T47D (cell line): ENCODE measurements around the gene AHNAK.
A peak's percentile ranks its signal among the peaks of the same experiment; 100 is the strongest.
"Not testable (repeated sequence)": the region's sequence is repeated elsewhere in the genome, so short reads cannot be mapped to it uniquely, and the experiment has no call there.

Experiments used
- DNase-seq, 2 experiments: peaks; one replicate each; pipeline versions ENCODE4 v3.0.0 to v3.0.0-alpha.2; 2011 to 2012; ENCODE audit warnings: low read depth in 1 of 2, low spot score in 1 of 2
- JUND ChIP-seq: IDR thresholded peaks from 2 replicates; pipeline ENCODE4 v1.6.1; 2012; ENCODE audit warnings: low read depth
- in situ Hi-C: cut with HindIII; loops from 2 replicates; pipeline ENCODE4 v1.10.0; 2016; ENCODE audit warnings: low sequenced_read_pairs, low pct_unique_long_range_greater_than_20kb

The AHNAK gene

DNA sequence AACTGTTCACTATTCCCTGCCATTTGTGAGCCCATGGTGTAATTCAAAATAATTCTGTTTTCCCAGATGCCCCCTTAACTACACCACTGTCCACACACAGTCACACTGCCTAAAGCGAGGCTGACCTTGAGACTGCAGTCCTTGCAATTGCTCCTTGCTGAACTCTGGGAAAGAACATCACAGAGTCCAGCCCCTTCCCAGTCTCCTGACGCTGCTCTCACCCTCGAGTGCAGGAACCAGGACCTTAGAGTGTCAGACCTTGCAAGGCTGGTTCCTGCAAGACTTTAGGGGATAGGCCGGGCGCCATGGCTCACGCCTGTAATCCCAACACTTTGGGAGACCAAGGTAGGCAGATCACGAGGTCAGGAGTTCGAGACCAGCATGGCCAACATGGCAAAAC is 33.6 kb downstream of the AHNAK start:
- DNase-seq: no peak
- in situ Hi-C loops: no loop called here
- no peak for TF ChIP-seq JUND

DNA sequence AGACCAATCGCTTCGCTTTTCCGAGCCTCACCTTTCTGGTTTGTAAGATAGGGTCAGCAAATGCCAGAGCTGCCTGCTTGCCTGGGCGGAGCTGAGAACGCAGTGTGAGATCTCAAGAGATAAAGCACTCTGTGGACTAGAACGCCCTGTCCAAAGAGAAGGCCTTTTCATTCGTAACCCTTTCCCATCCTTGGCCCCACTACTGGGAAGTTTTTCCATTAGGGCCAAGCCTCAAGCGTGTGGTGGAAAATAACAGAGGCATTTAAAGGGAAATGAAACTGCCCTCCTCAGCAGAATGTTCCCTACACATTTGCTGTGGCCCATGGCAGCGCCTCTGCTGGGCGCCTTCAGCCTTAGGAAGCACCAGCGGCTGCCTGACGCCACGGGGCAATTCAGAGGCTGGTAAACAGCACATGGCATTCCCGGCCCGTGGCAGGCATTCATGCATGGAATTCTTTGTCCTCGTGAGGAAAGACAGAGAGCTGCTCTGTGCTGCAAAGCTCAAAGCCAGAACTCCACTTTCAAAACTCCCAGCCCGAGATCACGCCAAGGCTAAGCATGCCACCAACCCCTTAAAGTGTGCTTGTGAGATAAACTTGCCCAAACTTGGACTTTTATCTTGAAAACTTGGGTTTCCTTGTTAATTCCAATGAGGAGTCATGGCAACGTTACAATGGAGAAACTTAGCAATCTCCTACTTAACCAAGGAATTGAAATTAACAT is 38.1 kb downstream of the AHNAK start:
- TF ChIP-seq JUND: peak; percentile 88; the same call in 1 of the 2 replicates
- DNase-seq: peak; percentile 66 to 99
- in situ Hi-C loops: no loop called here

DNA sequence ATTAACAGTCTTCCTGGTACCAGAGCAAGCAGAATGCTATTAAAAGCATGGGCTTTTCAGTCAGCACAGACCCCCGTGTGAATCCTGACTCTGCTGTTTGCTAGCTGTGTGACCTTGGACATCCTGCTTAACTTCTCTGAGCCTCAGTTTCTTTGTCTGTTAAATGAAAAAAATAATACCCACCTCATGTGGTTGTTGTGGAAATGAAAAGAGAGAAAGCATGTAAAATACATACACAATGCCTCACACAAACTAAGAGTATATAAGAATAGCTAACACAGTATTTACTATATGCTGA is 39.5 kb downstream of the AHNAK start:
- no peak for TF ChIP-seq JUND
- DNase-seq: no peak
- in situ Hi-C loops: no loop called here

DNA sequence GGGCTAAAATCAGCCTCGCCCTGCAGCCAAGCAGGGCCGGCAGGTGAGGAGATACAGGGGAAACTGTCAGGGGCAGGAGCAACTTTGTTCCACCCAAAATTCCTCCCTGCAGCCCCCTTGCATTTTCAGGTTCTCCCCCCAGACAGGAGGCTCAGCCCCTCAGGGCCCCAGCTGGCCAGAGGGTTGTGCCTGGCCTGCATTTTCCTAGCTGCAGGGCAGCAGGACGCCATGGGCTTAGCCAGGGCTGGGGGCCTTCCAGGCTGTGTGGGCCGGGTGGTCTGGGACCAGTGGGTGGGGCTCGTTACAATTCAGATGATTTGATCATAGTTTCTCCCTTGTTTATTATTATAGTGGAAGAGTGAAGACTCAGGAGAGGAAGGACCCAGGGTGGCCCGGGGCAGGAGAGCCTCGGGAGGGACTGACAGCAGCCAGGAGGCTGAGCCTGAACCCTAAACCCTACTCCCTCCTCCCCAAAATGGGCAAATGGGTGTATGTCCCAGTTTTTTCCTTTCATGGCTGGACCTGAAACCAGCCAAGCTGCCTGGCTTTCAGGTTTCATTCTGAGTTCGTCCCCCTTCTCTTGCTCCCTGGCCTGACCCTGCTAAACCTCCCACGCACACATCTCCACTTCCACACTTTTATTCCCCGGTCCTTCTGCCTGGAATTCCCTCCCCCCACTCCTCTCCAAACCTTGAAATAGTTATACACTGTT is 40.0 kb downstream of the AHNAK start:
- TF ChIP-seq JUND: no peak
- in situ Hi-C loops: no loop called here
- DNase-seq: no peak

DNA sequence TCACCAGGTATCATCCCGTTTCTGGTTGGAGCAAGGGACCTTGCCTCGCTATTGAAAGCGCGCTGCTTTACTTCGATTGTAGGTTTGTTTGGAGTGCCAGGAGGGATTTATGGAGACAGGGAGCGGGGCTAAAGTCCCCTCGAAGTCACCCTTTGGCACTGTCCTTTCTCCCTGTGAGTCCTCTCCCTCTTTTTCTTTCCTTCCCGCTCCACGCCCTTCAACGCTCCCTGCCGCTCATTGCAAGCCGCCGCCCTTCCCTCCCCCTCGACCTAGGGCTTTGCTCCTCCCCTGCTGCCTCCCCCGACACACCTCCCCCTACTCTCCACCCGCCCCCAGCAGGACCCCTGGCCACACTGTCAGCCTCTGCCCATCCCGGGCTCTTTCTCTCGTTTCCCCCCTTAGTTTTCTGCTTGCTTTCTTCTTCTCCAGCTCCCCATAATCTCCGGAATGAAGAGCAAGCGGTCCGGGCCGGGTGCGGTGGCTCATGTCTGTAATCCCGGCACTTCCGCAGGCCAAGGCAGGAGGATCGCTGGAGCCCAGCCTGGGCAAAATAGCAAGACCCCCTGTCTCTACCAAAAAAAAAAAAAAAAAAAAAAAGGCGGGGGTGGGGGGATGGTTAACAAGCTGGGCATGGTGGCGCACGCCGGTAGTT is 41.0 kb downstream of the AHNAK start:
- peak in 1 of 2 experiments; percentile 33 for DNase-seq
- in situ Hi-C loops: no loop called here
- TF ChIP-seq JUND: no peak

DNA sequence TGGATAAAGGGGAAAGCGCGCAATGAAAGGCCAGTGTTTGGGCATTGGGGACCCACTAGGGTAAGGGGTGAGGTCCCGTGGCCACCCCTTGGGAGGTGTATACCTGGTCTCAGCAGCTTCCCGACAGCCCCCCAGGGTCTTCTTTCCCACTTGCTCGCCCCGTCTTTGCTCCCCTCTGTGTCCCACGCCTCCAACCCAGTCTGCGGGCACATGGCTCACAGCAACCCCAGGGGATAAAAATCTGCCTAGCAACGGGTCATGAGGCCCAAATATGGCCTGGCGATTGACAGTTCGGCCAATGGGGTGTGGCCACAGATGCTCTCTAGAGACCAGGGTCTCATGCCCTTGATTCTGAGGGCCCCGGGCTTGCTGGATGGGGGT is 41.6 kb downstream of the AHNAK start:
- in situ Hi-C loops: no loop called here
- peak in 1 of 2 experiments; percentile 60 for DNase-seq
- TF ChIP-seq JUND: no peak

DNA sequence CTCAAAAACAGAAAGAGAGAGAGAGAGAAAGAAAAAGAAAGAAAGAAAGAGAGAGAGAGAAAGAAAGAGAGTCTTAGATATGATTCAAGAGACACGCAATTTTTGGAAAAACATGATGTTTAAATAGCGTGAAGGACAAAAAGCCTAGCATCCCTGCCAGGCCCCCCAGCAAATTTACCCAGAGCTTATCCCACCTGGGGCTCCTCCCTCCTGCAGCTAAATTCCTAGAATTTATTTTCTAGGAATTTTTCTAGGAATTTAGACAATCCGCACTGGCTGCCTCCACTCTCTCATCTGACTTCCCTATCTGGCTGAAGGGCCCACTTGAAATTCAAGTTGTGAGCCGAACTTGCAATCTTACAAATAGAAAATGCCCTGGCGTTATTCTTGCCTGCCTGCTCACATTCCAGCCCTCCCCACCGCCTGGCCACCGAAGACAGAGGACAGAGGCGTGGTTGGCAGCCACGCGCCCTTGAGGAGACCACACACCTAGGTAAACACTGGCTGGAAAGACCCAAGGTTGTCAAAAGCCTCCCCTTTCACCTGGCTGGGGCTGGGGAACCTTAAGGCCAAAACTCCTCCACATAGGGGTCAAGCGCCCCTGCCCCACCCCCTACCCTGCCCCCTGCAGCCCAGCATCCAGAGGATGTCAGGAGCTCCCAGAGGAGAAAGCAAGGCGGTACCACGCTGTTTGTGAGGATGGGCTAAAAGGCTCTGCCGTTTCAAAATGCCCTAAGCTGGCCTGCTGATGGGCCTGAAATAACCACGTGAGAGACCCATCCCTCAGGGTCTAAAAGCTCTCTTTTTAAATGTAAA is 42.2 kb downstream of the AHNAK start:
- no peak for DNase-seq
- no peak for TF ChIP-seq JUND
- in situ Hi-C loops: no loop called here

DNA sequence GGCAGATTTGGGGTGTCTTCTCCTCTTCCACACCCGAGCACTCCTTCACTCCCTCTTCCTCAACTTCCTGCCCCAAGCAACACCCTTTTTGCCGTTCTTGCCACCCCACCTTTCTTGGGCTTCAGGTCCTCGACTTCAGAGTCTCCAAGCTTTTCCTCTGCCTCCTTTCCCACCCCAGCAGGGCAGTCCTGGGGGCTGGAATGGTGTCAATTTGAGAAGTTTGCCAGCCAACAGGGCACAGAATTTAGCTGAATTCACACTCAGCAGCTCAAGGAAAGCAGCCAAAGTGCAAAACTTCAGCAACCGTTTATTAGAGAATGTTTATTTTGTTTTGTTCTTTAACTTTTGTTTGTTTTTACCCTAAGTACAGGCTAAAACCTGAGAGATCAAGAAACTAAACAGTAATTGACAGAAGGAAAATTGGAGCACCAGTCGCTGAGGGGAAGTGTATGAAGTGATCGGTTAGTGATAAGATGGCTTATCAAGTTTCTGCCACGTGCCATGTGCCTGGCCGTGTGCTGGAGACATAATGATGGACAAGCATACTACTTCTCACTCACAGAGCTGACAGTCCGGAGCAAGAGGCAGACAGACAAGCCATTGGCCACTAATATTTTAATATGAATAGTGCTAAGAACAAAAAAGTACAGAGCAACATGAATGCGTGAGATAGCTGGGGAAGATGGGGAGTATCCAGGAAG is 44.4 kb downstream of the AHNAK start:
- in situ Hi-C loops: no loop called here

DNA sequence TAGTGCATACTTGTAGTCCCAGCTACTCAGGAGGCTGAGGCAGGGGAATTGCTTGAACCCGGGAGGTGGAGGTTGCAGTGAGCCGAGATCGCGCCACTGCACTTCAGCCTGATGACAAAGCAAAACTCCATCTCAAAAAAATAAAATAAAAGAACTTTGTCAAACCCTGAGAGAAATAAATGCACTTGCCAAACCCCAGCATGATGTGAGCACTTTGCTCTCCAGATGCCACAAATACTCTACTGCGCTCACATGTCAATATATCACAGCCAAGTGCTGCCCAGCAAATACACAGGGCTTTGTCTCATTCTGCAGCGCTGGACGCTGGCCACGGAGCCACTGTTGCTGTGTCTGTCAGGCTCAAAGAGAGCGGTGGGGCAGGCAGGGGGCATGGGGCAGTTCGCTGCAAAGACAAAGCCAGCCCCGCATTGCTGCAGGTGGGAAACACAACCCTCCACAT is 45.1 kb downstream of the AHNAK start:
- DNase-seq: peak in 1 of 2 experiments; percentile 63

More for the DNA sequence above, 44.4 kb downstream of the AHNAK start:
- no peak for TF ChIP-seq JUND
- no peak for DNase-seq

DNA sequence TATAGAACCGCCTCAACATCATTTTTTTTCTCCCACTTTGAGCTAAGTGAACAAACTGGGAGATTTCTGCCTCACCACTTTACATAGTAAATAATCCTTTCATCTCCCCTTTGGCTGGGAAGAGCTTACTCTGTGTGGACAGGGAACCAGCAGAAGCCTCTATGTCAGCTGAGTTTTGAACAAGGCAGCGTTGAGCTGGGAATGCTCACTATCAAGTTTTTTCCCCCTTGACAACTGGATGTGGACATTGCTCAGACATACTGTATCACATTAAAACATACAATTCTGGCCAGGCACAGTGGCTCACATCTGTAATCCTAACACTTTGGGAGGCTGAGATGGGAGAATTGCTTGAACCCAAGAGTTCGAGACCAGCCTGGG is 46.0 kb downstream of the AHNAK start:
- in situ Hi-C loops: no loop called here
- TF ChIP-seq JUND: no peak
- no peak for DNase-seq

More for the DNA sequence above, 45.1 kb downstream of the AHNAK start:
- in situ Hi-C loops: no loop called here
- no peak for TF ChIP-seq JUND

DNA sequence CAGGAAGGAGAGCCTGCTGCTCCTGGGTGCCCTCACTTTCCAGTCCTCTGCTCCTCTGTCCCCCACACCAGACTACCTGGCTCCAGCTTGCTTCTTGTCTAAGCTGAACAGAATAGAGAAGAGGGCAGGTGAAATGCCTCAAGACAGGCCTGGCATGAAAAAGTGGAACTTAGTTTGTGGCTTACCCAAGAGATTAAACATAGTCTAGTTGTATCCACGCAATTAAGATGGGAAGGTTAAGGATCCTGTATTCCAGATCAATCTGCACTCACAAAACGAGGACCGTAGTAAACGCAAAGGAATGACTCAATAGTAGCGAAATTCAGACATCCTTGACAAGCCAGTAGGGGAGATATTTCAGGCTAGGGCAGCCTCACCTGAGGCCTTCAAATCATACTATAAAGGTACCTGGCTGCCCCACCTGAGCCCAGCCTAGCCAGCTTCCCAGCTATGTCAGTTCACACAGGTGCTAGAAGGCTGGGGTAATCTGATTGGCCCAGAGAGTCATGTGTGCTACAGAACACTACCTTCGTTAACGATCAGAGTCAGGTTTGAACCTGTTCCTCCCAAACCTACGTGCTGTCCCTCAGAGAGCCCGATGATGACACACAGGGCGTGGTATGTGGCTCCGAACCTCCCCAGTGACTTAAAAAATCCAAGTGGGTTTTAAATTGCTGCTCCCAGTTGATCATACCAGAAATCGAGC is 46.5 kb downstream of the AHNAK start:
- no peak for TF ChIP-seq JUND
- DNase-seq: peak; percentile 83 to 99
- in situ Hi-C loops: no loop called here

DNA sequence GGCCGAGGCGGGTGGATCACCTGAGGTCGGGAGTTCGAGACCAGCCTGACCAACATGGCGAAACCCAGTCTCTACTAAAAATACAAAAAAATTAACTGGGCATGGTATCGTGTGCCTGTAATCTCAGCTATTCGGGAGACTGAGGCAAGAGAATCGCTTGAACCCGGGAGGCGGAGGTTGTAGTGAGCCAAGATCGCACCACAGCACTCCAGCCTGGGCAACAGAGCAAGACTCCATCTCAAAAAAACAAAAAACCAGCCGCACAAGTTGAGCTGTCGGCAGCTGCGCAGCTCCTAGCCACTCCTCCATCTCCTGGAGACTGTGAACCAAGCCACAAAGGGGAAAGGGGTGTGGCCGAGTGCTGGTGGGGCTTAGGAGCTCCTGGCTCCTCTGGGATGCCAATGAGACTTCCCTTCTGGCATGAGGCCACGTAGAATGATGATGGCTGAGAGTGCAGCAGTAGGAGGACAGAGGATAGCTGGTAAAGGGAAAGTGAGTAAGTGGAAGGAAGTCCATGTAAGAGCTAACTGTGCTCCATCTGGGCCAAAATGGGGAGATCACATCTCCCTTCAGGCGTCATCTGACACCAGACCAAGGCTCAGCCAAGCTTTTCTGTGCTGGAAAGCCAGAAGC is 47.2 kb downstream of the AHNAK start:
- peak; percentile 69 to 97 for DNase-seq
- in situ Hi-C loops: not testable (repeated sequence)
